NCI-H345 treated with DMSO at 0.1 percent for 48 hours (cell line): Measurements from ENCODE around the gene EPB41L1.

Source experiments
- DNase-seq: peaks from one replicate; lab custom pipeline; 2025; ENCODE audit not compliant: unreplicated experiment; lab: John Stamatoyannopoulos, UW

Gene EPB41L1

DNA sequence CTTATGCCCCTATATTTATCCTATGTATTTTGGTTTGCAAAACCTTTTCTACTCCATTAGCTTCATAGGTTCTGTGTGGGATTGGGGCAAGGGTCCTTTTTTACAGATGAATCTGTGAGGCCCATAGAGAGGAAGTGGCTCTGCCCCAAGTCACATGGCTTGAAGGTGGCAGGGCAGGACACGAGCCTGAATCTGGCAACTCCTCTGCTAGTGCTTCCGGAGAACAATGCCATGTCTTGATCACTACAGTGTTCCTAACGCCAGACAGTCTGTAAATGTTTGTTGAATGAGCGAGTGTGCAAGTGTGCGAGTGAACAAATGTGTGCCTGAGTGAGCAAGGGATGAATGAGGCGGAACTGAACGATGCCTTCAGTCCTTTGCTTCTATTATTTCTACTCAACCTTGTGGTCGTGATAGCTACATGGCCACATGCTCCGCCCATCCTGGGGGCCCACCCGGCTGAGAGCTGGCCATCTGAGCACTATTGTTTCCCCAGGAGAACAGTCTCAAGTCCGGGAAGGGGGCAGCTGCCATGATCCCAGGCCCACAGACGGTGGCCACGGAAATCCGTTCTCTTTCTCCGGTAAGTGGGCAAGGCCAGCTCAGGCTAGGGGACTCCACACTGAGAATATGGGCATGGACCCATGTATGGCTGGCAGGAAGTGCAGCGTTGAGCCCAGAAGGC is 64.0 kb downstream of the EPB41L1 start:
- no peak for DNase-seq

DNA sequence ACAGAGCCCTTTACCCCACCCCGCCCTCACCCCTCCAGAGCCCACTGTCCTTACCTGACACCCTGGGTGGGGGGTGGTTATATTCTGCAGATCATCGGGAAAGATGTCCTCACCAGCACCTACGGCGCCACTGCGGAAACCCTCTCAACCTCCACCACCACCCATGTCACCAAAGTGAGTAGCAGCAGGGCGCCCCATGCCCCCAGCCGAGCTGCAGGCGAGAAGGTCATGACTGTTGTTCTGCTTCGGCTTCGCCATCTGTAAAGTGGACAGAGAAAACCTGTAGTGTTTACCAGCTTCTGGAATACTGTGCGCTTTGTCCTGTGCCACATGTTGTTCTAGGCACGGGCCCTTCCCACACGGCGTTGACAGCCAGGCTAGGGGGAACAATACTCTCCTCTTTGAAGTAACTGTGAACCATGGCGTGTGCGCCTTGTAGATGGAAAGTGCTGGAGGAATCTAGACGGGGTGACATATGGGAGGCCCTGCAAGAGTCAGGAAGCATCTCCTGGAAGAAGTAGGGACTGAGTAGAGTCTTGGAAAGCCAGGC is 65.2 kb downstream of the EPB41L1 start:
- no peak for DNase-seq

- DNase-seq, result no peak
Observed at GRCh38 chr20:36225666-36226065, 71.1 kb downstream of the EPB41L1 start.

GRCh38 chr20:36228770-36229169 is 74.2 kb downstream of the EPB41L1 start:
- no peak for DNase-seq

DNA sequence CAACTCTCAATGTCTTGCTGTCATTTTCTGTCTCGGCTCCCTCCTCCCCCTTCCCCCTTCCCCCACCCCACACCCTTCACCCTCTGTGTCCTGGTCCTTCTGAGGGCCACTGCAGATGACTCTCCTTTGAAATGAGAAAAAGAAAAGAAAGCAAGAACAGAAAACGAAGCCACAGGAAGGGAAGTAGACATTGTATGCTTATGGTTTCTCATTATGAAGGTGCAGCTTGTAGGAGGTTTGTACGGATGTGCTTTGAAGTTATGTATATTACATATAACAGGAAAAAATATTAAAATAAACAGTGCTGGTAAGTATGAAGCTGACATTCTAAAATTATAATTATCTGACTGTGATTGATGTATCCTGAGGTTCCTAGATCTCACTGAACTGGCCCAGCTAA is 75.5 kb downstream of the EPB41L1 start:
- no peak for DNase-seq

DNA sequence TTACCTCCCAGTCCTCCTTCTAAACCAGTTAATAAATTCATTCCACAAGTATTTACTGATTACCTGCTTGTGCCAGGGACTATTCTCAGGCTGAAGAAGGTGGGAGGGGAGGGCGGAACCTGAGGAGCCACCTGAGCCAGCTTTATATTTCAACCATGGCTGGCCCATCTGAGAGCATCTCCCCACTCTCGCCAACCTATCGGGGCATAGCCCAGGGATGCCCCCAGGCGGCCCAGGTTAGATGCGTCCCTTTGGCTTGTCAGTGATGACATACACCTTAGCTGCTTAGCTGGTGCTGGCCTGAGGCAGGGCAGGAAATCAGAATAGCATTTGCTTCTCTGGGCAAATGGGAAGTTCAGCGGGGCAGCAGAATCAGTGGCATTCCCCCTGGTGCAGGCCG is 76.8 kb downstream of the EPB41L1 start:
- DNase-seq, result no peak

DNA sequence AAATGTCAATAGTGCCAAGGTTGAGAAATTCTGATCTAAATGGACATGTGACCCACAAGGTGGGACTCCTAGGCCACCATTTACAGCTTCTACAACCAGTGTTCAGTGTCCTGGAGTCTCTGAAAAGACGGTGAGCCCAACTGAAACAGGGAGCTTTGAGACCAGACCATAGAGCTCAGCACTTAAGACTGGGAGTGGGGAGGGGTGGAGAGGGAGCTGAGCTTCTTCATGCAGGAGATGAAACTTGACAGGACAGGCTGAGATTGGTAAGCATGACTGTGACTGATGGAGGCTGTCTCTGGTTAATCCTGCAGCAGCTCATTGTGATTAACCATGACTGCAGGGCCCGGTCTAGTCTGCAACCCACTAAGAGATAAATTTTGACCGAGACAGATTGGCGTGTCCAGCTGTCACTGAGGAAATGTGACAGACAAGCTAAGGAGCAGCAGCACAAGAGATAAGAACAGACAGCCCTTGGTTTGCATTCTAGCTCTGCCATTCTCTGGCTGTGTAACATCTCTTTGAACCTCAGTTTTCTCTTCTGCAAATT is 80.3 kb downstream of the EPB41L1 start:
- no peak for DNase-seq

DNA sequence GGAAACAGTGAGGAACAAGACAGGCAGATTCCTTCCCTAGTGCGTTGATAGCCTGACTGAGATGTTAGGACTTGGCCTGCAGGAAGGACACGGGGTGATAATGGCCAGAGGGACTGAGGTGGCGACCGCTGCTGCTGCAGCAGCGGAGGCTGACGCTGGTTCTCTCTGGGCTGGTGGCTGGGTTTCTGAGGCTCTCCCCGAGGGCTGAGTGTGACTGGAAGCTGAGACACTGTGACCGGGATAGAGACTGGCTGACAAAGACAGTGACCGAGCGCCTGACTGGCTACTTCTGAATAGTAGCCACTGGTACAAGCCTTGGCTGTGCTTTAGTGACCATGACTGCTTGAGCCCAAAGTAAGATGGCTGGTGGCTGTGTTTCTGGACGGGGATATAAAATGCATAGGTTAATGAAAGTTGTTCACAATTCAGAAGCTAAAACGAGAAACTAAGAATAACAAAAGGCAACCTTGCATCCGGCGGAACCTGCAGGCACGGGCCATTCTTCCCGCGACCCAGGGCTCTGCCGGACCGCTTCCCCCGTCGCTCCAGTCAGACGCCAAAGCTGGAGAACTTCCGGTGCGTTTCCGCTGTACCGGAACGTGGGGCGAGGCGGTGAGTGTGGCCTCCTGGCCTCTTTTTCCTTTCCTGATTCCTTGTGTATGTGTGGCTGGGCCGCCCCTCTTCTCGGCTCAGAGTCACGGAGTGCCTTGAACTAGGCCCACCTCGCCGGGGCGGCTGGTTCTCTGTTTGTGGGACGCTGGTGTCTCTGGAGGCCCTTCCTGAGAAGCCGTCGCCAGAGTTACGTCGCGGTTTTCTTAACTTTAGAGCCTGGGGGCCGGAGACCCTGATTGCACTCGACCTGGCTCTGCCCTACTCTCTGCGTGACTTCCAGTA is 81.6 kb downstream of the EPB41L1 start, which contains the start of gene AAR2:
TSS of gene AAR2 (plus strand) at position 587 of the 894 bp plus-strand sequence. CDS start 3,391 bp downstream, outside the sequence.
- DNase-seq, result peak; percentile 76

GRCh38 chr20:36236786-36237121 is 82.2 kb downstream of the EPB41L1 start:
- DNase-seq, result no peak

GRCh38 chr20:36237477-36237876 is 82.9 kb downstream of the EPB41L1 start:
- no peak for DNase-seq

GRCh38 chr20:36238153-36238552 is 83.6 kb downstream of the EPB41L1 start:
- no peak for DNase-seq

DNA sequence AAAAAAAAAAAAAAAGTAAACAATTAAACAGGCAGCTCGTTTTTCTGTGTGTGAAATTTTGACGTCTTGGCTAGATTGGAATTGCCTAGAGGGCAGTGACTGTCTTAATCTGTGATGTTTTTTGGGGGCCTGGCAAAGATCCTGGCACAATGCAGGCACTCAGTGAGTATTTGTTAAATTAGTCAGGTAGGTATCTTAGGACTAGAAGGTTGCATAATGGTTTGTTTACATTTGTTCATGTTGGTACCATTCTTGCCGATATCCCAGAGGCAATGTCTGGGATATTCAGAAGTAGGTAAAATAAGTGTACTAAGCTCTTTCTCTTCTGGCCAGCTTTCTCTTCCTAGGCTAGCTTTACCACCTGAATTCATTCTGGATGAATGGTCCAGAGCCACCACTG is 84.2 kb downstream of the EPB41L1 start:
- DNase-seq, result no peak

DNA sequence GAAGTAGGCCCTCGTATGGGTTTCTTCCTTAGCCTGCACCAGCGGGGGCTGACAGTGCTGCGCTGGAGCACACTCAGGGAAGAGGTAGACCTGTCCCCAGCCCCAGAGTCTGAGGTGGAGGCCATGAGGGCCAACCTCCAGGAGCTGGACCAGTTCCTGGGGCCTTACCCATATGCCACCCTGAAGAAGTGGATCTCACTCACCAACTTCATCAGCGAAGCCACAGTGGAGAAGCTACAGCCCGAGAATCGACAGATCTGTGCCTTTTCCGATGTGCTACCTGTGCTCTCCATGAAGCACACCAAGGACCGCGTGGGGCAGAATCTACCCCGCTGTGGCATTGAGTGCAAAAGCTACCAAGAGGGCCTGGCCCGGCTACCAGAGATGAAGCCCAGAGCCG is 85.5 kb downstream of the EPB41L1 start:
- no peak for DNase-seq

DNA sequence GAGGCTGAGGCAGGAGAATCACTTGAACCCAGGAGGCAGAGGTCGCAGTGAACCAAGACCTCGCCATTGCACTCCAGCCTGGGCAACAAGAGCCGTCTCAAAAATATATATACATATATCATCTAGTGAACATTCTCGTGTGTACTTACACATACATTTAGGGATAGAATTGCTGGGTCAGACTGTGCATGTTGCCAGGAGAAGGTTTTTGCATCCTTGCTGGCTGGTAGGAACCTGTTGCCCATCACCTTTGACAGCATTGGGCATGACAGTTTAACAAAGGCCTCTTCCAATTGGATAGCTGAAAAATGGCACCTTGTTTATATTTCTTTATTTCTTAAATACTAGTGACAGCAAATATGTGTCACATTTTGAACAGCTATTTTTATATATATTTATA is 87.1 kb downstream of the EPB41L1 start:
- no peak for DNase-seq

GRCh38 chr20:36243726-36244125 is 89.2 kb downstream of the EPB41L1 start:
- DNase-seq, result no peak

- no peak for DNase-seq
Observed at GRCh38 chr20:36246401-36246800, 91.9 kb downstream of the EPB41L1 start.

DNA sequence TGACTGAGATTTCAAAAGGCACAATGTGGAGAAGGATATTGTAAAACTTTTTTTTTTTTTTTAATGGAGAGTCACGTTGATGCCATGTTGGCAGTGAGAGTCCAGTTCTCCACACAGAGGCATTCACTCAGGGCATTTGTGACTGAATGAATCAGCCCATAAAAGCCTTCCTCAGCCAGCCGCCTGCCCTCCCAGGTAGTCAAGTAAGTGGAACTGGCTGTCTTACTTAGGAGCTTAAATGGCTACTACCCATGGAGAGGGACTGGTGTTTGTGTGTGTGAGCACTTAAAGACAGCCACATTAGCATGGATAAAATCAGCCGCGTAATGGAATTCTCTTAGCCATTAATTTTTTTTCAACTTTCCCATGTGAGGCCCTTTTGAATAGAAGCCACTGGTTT is 94.3 kb downstream of the EPB41L1 start:
- no peak for DNase-seq

GRCh38 chr20:36249450-36249849 is 94.9 kb downstream of the EPB41L1 start:
- DNase-seq, result no peak

DNA sequence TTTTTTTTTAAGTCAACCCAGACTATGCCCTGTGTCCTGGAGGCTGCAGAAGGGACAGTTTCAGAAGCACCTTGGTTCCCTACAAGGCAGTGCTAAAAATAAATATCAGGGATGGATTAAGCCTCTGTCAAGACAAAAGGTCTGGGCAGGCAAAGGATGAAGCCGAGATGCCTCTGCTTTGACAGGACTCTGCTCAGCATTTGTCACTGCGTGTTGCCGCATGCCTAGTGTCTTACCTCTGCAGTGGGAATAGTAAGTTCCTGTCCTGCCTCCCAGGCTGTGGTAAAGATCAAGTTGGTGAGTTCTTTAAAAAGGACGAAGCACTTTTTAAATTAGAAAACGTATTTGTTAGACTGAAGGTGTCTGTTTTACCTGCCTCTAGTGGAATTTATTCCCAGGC is 96.9 kb downstream of the EPB41L1 start:
- DNase-seq, result no peak

DNA sequence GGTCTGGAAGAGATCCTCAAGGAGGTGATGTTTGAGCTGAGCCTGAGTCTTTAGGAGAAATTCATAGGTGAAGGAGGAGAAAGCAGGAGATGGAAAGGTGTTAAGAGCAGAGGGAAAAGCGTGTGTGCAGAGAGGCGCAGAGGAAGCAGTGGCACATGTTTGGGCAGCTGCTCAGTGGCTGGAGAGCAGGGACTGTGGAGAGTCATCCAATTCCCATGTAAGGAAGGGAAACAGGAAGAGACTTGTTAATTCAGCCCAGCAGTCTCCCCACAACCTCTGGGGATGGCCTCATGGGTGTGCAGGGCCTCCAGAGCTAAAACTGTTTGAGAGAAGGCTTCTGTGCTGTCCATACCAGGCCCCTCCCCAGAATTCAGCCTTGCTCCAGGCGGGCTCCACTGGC is 98.0 kb downstream of the EPB41L1 start:
- no peak for DNase-seq

GRCh38 chr20:36253036-36253435 is 98.5 kb downstream of the EPB41L1 start:
- no peak for DNase-seq

- no peak for DNase-seq
Observed at GRCh38 chr20:36254076-36254475, 99.5 kb downstream of the EPB41L1 start.
